Neural cell (in vitro differentiated cells): Measurements from ENCODE around the gene CFHR4.

Source experiments
- EP300 ChIP-seq: fragments of 450-650 bp; conservative IDR thresholded peaks from 2 replicates; pipeline ENCODE4 v1.6.1; 2014; ENCODE audit warnings: antibody characterized with exemption, mild to moderate bottlenecking, moderate library complexity; ENCODE audit not compliant: poor library complexity, severe bottlenecking
- EZH2 ChIP-seq: fragments of 200-600, 300-800 bp; shearing (Covaris generic), sonication (generic); IDR thresholded peaks from 2 replicates; pipeline ENCODE4 v1.6.1; 2014; ENCODE audit warnings: antibody characterized with exemption, low read length, borderline replicate concordance, mild to moderate bottlenecking; ENCODE audit not compliant: insufficient read depth, poor library complexity, severe bottlenecking
- MXI1 ChIP-seq: fragments of 450-650 bp; conservative IDR thresholded peaks from 2 replicates; pipeline ENCODE4 v1.6.1; 2014; ENCODE audit warnings: antibody characterized with exemption, mild to moderate bottlenecking; ENCODE audit not compliant: poor library complexity, severe bottlenecking
- POLR2AphosphoS5 ChIP-seq: IDR thresholded peaks from 2 replicates; pipeline ENCODE4 v1.6.1; 2012
- RAD21 ChIP-seq: fragments of 450-650 bp; conservative IDR thresholded peaks from 2 replicates; pipeline ENCODE4 v1.6.1; 2014; ENCODE audit warnings: antibody characterized with exemption, mild to moderate bottlenecking, moderate library complexity
- SMC3 ChIP-seq: fragments of 450-650 bp; conservative IDR thresholded peaks from 2 replicates; pipeline ENCODE4 v1.6.1; 2014; ENCODE audit warnings: antibody characterized with exemption, mild to moderate bottlenecking, moderate library complexity; ENCODE audit not compliant: poor library complexity
- TAF1 ChIP-seq: IDR thresholded peaks from 2 replicates; pipeline ENCODE4 v1.6.1; 2012; ENCODE audit warnings: low read depth
- TF ChIP-seq, protein P1 (sequence below): IDR thresholded peaks from 2 replicates; pipeline ENCODE4 v1.6.1; 2012; ENCODE audit warnings: borderline replicate concordance
- TF ChIP-seq, protein P2 (sequence below): fragments of 450-650 bp; IDR thresholded peaks from 2 replicates; pipeline ENCODE4 v1.5.1; 2014; ENCODE audit warnings: antibody characterized with exemption, mild to moderate bottlenecking, moderate library complexity; ENCODE audit not compliant: poor library complexity, severe bottlenecking

DNA sequence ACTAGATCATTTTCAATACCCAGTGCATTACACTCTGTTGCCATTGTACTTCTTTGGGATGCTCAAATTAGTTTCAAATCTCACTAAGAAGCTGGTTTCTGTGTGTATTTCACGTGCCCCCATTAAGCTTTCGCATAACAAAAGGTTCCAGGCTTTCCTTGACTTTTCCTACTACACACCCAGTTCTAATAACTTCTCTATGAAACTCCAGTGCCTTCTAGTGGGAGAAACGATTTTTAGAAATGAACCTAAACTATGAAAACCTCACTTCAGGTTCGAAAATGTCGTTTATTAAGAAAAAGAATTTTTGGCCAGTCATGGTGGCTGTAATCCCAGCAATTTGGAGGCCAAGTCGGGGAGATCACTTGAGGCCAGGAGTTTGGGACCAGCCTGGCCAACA lies 2.8 kb downstream of the CFHR4 start:
- TF ChIP-seq, protein P1, sequence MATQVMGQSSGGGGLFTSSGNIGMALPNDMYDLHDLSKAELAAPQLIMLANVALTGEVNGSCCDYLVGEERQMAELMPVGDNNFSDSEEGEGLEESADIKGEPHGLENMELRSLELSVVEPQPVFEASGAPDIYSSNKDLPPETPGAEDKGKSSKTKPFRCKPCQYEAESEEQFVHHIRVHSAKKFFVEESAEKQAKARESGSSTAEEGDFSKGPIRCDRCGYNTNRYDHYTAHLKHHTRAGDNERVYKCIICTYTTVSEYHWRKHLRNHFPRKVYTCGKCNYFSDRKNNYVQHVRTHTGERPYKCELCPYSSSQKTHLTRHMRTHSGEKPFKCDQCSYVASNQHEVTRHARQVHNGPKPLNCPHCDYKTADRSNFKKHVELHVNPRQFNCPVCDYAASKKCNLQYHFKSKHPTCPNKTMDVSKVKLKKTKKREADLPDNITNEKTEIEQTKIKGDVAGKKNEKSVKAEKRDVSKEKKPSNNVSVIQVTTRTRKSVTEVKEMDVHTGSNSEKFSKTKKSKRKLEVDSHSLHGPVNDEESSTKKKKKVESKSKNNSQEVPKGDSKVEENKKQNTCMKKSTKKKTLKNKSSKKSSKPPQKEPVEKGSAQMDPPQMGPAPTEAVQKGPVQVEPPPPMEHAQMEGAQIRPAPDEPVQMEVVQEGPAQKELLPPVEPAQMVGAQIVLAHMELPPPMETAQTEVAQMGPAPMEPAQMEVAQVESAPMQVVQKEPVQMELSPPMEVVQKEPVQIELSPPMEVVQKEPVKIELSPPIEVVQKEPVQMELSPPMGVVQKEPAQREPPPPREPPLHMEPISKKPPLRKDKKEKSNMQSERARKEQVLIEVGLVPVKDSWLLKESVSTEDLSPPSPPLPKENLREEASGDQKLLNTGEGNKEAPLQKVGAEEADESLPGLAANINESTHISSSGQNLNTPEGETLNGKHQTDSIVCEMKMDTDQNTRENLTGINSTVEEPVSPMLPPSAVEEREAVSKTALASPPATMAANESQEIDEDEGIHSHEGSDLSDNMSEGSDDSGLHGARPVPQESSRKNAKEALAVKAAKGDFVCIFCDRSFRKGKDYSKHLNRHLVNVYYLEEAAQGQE = no peak
- no peak for TF ChIP-seq RAD21
- TF ChIP-seq, protein P2, sequence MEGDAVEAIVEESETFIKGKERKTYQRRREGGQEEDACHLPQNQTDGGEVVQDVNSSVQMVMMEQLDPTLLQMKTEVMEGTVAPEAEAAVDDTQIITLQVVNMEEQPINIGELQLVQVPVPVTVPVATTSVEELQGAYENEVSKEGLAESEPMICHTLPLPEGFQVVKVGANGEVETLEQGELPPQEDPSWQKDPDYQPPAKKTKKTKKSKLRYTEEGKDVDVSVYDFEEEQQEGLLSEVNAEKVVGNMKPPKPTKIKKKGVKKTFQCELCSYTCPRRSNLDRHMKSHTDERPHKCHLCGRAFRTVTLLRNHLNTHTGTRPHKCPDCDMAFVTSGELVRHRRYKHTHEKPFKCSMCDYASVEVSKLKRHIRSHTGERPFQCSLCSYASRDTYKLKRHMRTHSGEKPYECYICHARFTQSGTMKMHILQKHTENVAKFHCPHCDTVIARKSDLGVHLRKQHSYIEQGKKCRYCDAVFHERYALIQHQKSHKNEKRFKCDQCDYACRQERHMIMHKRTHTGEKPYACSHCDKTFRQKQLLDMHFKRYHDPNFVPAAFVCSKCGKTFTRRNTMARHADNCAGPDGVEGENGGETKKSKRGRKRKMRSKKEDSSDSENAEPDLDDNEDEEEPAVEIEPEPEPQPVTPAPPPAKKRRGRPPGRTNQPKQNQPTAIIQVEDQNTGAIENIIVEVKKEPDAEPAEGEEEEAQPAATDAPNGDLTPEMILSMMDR = no peak
- TF ChIP-seq MXI1 = no peak
- TF ChIP-seq SMC3 = no peak
- no peak for TF ChIP-seq POLR2AphosphoS5
- TF ChIP-seq EZH2 = no peak
- TF ChIP-seq TAF1 = no peak
- TF ChIP-seq EP300 = no peak
